Uterus (tissue), 4 donors: Measurements from ENCODE around the gene FBXL2. TPM values are rescaled to one million over a fixed set of nuclear protein-coding genes. Genes with fewer than 3 reads are reported as not detected.

Experiments used
- DNase-seq, 2 donors: peaks; one replicate each; pipeline ENCODE4 v3.0.0-alpha.2; 2019 to 2020
- H3K27ac ChIP-seq, 2 donors: fragments of 200-600 bp; sonication (generic); 1 replicate in 1 of 2; 2 replicates in 1 of 2; pipeline ENCODE4 v1.5.1; 2016 to 2018
- H3K27me3 ChIP-seq, 2 donors: fragments of 200-600 bp; sonication (generic); one replicate each; pipeline ENCODE4 v1.5.1; 2018 to 2019; ENCODE audit warnings: control low read depth in 1 of 2
- H3K36me3 ChIP-seq, 2 donors: fragments of 200-600 bp; sonication (generic); one replicate each; pipeline ENCODE4 v1.5.1; 2019; ENCODE audit warnings: control low read depth in 1 of 2
- H3K4me1 ChIP-seq, 2 donors: fragments of 200-600 bp; sonication (generic); one replicate each; pipeline ENCODE4 v1.5.1; 2018 to 2019; ENCODE audit warnings: control low read depth in 1 of 2
- H3K4me3 ChIP-seq, 2 donors: fragments of 200-600 bp; sonication (generic); 1 replicate in 1 of 2; 2 replicates in 1 of 2; pipeline ENCODE4 v1.5.1; 2018 to 2019; ENCODE audit warnings: mild to moderate bottlenecking in 1 of 2
- H3K9me3 ChIP-seq, 2 donors: fragments of 200-600 bp; sonication (generic); one replicate each; pipeline ENCODE4 v1.5.1; 2019; ENCODE audit warnings: control low read depth in 1 of 2
- CTCF ChIP-seq, 4 experiments: fragments of 200-600 bp in 2 of 4; fragments of 450-650 bp in 2 of 4; sonication (generic) in 2 of 4; IDR thresholded peaks; one replicate each; pipeline ENCODE4 v1.5.1; 2016 to 2019; ENCODE audit warnings: antibody characterized with exemption in 4 of 4, mild to moderate bottlenecking in 2 of 4, moderate library complexity in 1 of 4
- POLR2A ChIP-seq, 2 donors: fragments of 450-650 bp; IDR thresholded peaks; one replicate each; pipeline ENCODE4 v1.6.1; 2016; ENCODE audit warnings: antibody characterized with exemption in 2 of 2, mild to moderate bottlenecking in 1 of 2, moderate library complexity in 1 of 2
- intact Hi-C: fragments of 100-400 bp; cut with DNase I; formaldehyde crosslinking; loops from one replicate; pipeline ENCODE4 v1.15.1; 2023; ENCODE audit warnings: low total_unique reads
- total RNA-seq, 4 donors: library from RNA; depleted of rRNA in 3 of 4; stranded (reverse); fragments of >200 nt in 3 of 4; gene quantifications; one replicate each; pipeline versions ENCODE4 v1.1.0 to v1.2.4, GENCODE V29; 2014 to 2023
- donor health status: DM: yes; HTN: yes; CAD: no.

Gene FBXL2
- total RNA-seq, 4 donors from 2014 or later: 10.2 to 24.3 (median 14.1) TPM; not detected in 1

GRCh38 chr3:33355611-33356010, 78.4 kb downstream of the FBXL2 start:
- Histone ChIP-seq H3K27ac (no peak overlapping the region), H3K9me3 (no peaks in the 10 kb centered on the region), H3K4me1 (no peaks in the 10 kb centered on the region), H3K36me3 (no peaks in the 10 kb centered on the region), H3K4me3 (no peak overlapping the region), H3K27me3 (no peaks in the 10 kb centered on the region)
- intact Hi-C loops: no loop called here
- TF ChIP-seq POLR2A (IDR thresholded peaks at IDR 0.05) (no peak), CTCF (IDR thresholded peaks at IDR 0.05) (no peak)
- DNase-seq: no peak

- H3K27ac ChIP-seq: no peak overlapping the region
- no peaks in the 10 kb centered on the region for H3K4me1 ChIP-seq
- DNase-seq: no peak
- intact Hi-C loops: no loop called here
- no peaks in the 10 kb centered on the region for H3K36me3 ChIP-seq
- H3K9me3 ChIP-seq: no peaks in the 10 kb centered on the region
- TF ChIP-seq POLR2A (IDR thresholded peaks at IDR 0.05): no peak
- no peak for TF ChIP-seq CTCF (IDR thresholded peaks at IDR 0.05)
- no peak overlapping the region for H3K4me3 ChIP-seq
- H3K27me3 ChIP-seq: no peaks in the 10 kb centered on the region
Measured at GRCh38 chr3:33358172-33358781, 81.0 kb downstream of the FBXL2 start.

DNA sequence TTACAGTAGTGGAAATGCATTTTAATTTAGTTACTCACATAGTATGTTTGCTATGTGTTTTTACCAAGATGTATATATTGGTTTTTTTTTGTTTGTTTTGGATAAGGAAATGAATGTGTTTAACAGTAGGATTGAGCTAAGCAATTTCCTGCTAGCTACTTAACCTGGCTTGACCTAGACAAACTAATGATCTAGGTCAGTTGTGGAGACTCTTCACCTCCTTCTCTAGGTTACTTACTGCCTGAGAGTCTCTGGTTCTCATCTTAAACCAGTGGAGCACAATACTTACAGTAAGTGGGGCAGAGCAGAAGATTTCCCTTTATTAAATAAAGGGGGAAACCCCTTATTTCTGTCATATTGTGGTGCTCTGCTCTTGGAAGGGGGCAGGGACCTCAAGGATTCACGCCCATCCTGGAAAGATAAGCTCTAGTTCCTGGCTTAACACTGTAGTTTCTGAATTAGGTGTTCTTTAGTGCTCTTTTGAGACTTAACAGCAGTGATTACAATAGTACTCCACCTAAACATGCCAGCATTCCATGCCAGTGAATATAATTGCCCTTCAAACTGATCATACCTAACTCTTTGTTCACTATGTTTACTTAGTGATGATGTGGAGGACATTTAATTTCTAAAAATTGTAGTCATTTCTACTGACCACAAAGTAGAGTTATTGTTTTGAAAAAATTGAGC, 83.0 kb downstream of the FBXL2 start:
- no peak for DNase-seq
- TF ChIP-seq POLR2A (IDR thresholded peaks at IDR 0.05): no peak
- TF ChIP-seq CTCF (IDR thresholded peaks at IDR 0.05): no peak
- Histone ChIP-seq H3K36me3 (no peaks in the 10 kb centered on the region), H3K9me3 (no peaks in the 10 kb centered on the region), H3K4me3 (no peak overlapping the region), H3K27ac (no peak overlapping the region), H3K4me1 (no peaks in the 10 kb centered on the region), H3K27me3 (no peaks in the 10 kb centered on the region)
- intact Hi-C loops: no loop called here

DNA sequence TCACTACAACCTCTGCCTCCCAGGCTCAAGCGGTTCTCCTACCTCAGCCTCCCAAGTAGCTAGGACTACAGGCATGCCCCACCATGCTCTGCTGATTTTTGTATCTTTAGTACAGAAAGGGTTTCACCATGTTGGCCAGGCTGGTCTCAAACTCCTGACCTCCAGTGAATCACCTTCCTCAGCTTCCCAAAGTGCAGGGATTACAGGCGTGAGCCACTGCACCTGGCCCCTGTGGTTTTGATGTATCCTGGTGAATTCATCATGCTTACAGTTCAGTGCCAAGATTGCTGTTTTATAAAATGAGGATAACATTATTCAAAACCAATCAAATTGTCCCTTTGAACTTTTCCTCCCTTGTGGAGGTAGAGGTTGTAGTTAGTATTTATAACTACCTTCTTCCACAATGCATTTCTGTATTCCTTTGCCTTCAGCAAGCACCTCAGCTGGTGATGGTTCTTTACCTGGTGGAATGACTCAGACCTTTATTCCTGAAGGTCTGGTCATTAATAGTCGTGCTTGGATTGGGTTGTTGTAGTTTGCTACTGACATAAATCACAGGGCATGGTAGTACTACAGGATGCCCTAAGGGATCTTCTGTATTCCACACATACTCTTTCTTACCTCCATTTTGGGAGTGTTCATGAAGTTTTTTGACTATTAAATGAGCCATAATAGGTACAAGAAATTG, 86.0 kb downstream of the FBXL2 start:
- no peaks in the 10 kb centered on the region for H3K4me1 ChIP-seq
- no peaks in the 10 kb centered on the region for H3K36me3 ChIP-seq
- DNase-seq: no peak
- H3K27me3 ChIP-seq: no peaks in the 10 kb centered on the region
- intact Hi-C loops: no loop called here
- H3K4me3 ChIP-seq: no peak overlapping the region
- H3K27ac ChIP-seq: no peak overlapping the region
- H3K9me3 ChIP-seq: no peaks in the 10 kb centered on the region
- TF ChIP-seq POLR2A (IDR thresholded peaks at IDR 0.05): no peak
- no peak for TF ChIP-seq CTCF (IDR thresholded peaks at IDR 0.05)

GRCh38 chr3:33364060-33364459, 86.8 kb downstream of the FBXL2 start:
- no peak overlapping the region for H3K27ac ChIP-seq
- no peaks in the 10 kb centered on the region for H3K36me3 ChIP-seq
- TF ChIP-seq POLR2A (IDR thresholded peaks at IDR 0.05): no peak
- TF ChIP-seq CTCF (IDR thresholded peaks at IDR 0.05): no peak
- H3K4me3 ChIP-seq: no peak overlapping the region
- H3K27me3 ChIP-seq: no peaks in the 10 kb centered on the region
- intact Hi-C loops: no loop called here
- DNase-seq: no peak
- no peaks in the 10 kb centered on the region for H3K4me1 ChIP-seq
- no peaks in the 10 kb centered on the region for H3K9me3 ChIP-seq
